Sigmoid colon (tissue), 7 donors: ENCODE measurements around the gene P3H2. TPM values are rescaled to one million over a fixed set of nuclear protein-coding genes. Genes with fewer than 3 reads are reported as not detected.

Experiments
- DNase-seq: peaks from one replicate; pipeline ENCODE4 v3.0.0-alpha.2; 2019
- H3K27ac ChIP-seq, 4 donors: fragments of 200-600 bp; sonication (generic); one replicate each; pipeline ENCODE4 v1.5.1; 2016 to 2019; ENCODE audit warnings: mild to moderate bottlenecking in 1 of 4
- H3K27me3 ChIP-seq, 3 donors: fragments of 200-600 bp; sonication (generic); one replicate each; pipeline ENCODE4 v1.5.1; 2019; ENCODE audit warnings: mild to moderate bottlenecking in 1 of 3
- H3K36me3 ChIP-seq, 4 donors: fragments of 200-600 bp; sonication (generic); one replicate each; pipeline ENCODE4 v1.5.1; 2016 to 2019
- H3K4me1 ChIP-seq, 4 donors: fragments of 200-600 bp; sonication (generic); one replicate each; pipeline ENCODE4 v1.5.1; 2017 to 2019
- H3K4me3 ChIP-seq, 4 donors: fragments of 200-600 bp; sonication (generic); one replicate each; pipeline ENCODE4 v1.5.1; 2017 to 2019; ENCODE audit warnings: mild to moderate bottlenecking in 2 of 4, moderate library complexity in 1 of 4
- H3K9me3 ChIP-seq, 4 donors: fragments of 200-600 bp in 3 of 4; sonication (generic) in 3 of 4; one replicate each; pipeline versions ENCODE4 v1.5.1 to v1.6.1; 2013 to 2019
- EP300 ChIP-seq, 4 donors: sonication (generic); formaldehyde crosslinking; IDR thresholded peaks; one replicate each; pipeline ENCODE4 v1.6.1; 2017; ENCODE audit warnings: antibody characterized with exemption in 4 of 4
- POLR2A ChIP-seq, 2 donors: fragments of 450-650 bp; IDR thresholded peaks; one replicate each; pipeline ENCODE4 v1.6.1; 2016; ENCODE audit warnings: antibody characterized with exemption in 2 of 2, mild to moderate bottlenecking in 2 of 2, moderate library complexity in 2 of 2
- POLR2AphosphoS5 ChIP-seq, 4 donors: sonication (generic); formaldehyde crosslinking; IDR thresholded peaks; one replicate each; pipeline ENCODE4 v1.6.1; 2017; ENCODE audit warnings: antibody characterized with exemption in 4 of 4
- WGBS, 2 donors: extraction: QIAGEN DNeasy Blood & Tissue Kit; methylation state at CpG; one replicate each; pipeline ENCODE4 v1.1.7; 2013; 5-methylcytosine and 5-hydroxymethylcytosine counted together
- intact Hi-C: fragments of 100-400 bp; cut with DNase I; formaldehyde crosslinking; loops from one replicate; pipeline ENCODE4 v1.15.1; 2023
- polyA plus RNA-seq, 3 donors: library from polyadenylated mRNA; stranded (reverse); fragments of 200-250 nt; gene quantifications; one replicate each; pipeline ENCODE4 v1.2.3, GENCODE V29; 2013
- total RNA-seq, 4 donors: library from RNA; depleted of rRNA; stranded (reverse); fragments of >200 nt; gene quantifications; one replicate each; pipeline ENCODE4 v1.1.0, GENCODE V29; 2016
- TF ChIP-seq, protein P1 (sequence below), 4 experiments: fragments of 450-650 bp in 3 of 4; fragments of 200-600 bp in 1 of 4; IDR thresholded peaks; one replicate each; pipeline ENCODE4 v1.5.1; 2016 to 2019; ENCODE audit warnings: antibody characterized with exemption in 4 of 4, mild to moderate bottlenecking in 3 of 4, moderate library complexity in 2 of 4
- donor health status: healthy with polysubstance abuse.
- donor health status: Bipolar disorder and iron deficiency.
- donor health status: healthy.

P3H2 gene
- total and polyA plus RNA-seq, 7 donors: 1.8 to 41.7 (median 29.6) TPM

DNA sequence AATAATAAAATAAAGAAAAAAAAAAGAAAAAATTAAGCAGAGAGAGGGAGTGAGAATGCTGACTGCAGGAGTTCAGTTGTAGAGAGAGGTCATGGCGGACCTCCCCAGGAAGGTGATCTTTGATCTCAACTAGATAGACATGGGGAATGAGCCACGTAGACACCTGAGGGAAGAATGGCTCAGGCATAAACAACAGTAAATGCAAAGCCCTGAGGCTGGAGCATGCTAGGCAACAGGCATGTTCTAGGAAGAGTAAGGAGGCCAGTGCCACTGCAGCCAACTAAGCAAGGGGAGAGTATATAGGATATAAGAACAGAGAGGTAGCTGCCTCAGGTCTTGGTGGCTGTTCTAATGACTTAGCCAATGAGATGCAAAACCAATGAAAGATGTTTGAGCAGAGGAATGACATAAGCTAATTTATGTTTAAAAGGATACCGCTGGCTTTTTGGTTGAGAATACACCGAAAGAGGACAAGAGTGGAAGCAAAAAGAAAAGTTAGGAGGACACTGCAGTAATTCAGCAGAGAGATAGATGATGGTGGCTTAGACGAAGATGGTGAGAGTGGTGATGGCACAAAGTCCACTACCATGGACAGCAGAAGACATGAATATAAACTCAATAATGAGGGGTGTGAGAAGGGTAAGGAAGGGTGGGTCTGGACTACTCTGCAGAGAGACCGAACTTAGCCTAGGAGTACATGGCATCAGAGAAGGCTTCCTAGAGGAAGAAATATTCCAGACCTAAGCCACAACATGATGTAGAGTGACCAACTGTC lies 174.6 kb downstream of the P3H2 start:
- H3K9me3 ChIP-seq: no peaks in the 10 kb centered on the region
- TF ChIP-seq EP300 (IDR thresholded peaks at IDR 0.05) (no peak), POLR2AphosphoS5 (IDR thresholded peaks at IDR 0.05) (no peak), POLR2A (IDR thresholded peaks at IDR 0.05) (no peak)
- TF ChIP-seq, protein P1, sequence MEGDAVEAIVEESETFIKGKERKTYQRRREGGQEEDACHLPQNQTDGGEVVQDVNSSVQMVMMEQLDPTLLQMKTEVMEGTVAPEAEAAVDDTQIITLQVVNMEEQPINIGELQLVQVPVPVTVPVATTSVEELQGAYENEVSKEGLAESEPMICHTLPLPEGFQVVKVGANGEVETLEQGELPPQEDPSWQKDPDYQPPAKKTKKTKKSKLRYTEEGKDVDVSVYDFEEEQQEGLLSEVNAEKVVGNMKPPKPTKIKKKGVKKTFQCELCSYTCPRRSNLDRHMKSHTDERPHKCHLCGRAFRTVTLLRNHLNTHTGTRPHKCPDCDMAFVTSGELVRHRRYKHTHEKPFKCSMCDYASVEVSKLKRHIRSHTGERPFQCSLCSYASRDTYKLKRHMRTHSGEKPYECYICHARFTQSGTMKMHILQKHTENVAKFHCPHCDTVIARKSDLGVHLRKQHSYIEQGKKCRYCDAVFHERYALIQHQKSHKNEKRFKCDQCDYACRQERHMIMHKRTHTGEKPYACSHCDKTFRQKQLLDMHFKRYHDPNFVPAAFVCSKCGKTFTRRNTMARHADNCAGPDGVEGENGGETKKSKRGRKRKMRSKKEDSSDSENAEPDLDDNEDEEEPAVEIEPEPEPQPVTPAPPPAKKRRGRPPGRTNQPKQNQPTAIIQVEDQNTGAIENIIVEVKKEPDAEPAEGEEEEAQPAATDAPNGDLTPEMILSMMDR (IDR thresholded peaks at IDR 0.05): no peak
- H3K4me3 ChIP-seq: no peak overlapping the region
- intact Hi-C loops: no loop called here
- no peak overlapping the region for H3K27ac ChIP-seq
- no peaks in the 10 kb centered on the region for H3K36me3 ChIP-seq
- DNase-seq: no peak
- 92 to 93% methylated on average over 6 of the region's 6 CpGs for WGBS, 2 donors
- H3K27me3 ChIP-seq: no peaks in the 10 kb centered on the region
- no peaks in the 10 kb centered on the region for H3K4me1 ChIP-seq

DNA sequence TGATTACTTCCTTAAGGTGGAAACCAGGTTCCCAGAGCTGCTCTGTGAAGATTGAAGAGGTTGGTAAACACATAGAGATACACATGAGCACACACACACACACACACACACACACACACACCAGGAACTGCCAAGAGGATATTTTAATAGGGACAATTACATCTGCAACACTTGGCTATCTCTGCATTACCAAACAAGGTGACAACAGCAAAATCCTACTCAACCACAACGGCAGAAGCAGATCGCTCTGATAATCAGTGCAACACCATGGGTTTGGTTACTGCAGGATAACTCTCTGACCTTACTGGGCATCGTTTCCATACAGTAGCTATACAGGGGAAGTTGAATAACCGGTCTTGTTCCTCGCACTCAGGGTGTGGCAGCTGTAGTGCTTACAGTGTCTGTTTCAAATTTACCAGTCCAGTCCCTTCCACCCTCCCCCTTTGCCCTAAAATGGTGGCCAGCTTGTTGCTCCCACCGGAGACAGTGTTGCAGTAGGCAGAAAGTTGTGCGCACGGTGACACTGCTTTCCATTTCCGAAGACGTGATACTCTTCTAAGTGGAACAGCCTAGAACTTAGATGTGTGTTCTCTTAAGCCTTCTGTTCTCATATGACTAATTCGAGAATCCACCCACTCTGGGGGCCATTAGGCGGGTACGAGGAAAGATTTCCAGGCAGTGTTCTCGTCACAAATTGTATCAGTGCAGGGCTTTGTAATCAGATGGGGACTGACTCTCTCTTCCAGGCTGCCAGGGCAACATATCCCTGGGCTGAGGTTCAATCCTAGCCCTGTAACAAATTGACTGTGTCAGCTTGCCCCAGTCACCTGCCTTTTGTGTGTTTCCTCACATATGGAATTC lies 176.2 kb downstream of the P3H2 start:
- no peak overlapping the region for H3K4me3 ChIP-seq
- H3K27me3 ChIP-seq: no peaks in the 10 kb centered on the region
- H3K36me3 ChIP-seq: no peaks in the 10 kb centered on the region
- no peak overlapping the region for H3K27ac ChIP-seq
- H3K4me1 ChIP-seq: no peaks in the 10 kb centered on the region
- H3K9me3 ChIP-seq: no peaks in the 10 kb centered on the region
- intact Hi-C loops: no loop called here
- TF ChIP-seq EP300 (IDR thresholded peaks at IDR 0.05) (no peak), POLR2A (IDR thresholded peaks at IDR 0.05) (no peak), POLR2AphosphoS5 (IDR thresholded peaks at IDR 0.05) (no peak)
- TF ChIP-seq, protein P1 (IDR thresholded peaks at IDR 0.05): no peak
- DNase-seq: no peak
- WGBS, 2 donors: 34 to 77% methylated on average over 14 of the region's 14 CpGs

GRCh38 chr3:189942948-189943347 lies 177.7 kb downstream of the P3H2 start:
- DNase-seq: no peak
- intact Hi-C loops: no loop called here
- Histone ChIP-seq H3K27ac (no peak overlapping the region), H3K9me3 (no peaks in the 10 kb centered on the region), H3K4me1 (no peaks in the 10 kb centered on the region), H3K4me3 (no peak overlapping the region), H3K36me3 (no peaks in the 10 kb centered on the region), H3K27me3 (no peaks in the 10 kb centered on the region)
- TF ChIP-seq POLR2AphosphoS5 (IDR thresholded peaks at IDR 0.05): no peak
- TF ChIP-seq, protein P1 (IDR thresholded peaks at IDR 0.05): no peak
- TF ChIP-seq POLR2A (IDR thresholded peaks at IDR 0.05): no peak
- no peak for TF ChIP-seq EP300 (IDR thresholded peaks at IDR 0.05)
- WGBS, 2 donors: 89% methylated on average over 3 of the region's 3 CpGs

GRCh38 chr3:189941679-189942078 lies 179.0 kb downstream of the P3H2 start:
- 14 to 59% methylated on average over 2 of the region's 2 CpGs for WGBS, 2 donors
- Histone ChIP-seq H3K9me3 (no peaks in the 10 kb centered on the region), H3K4me3 (no peak overlapping the region), H3K27ac (no peak overlapping the region), H3K36me3 (no peaks in the 10 kb centered on the region), H3K27me3 (no peaks in the 10 kb centered on the region), H3K4me1 (no peaks in the 10 kb centered on the region)
- DNase-seq: no peak
- TF ChIP-seq, protein P1 (IDR thresholded peaks at IDR 0.05): no peak
- TF ChIP-seq EP300 (IDR thresholded peaks at IDR 0.05) (no peak), POLR2AphosphoS5 (IDR thresholded peaks at IDR 0.05) (no peak), POLR2A (IDR thresholded peaks at IDR 0.05) (no peak)
- intact Hi-C loops: no loop called here
